Measurements from ENCODE around the gene ADAMTS2. TPM values are rescaled to one million over a fixed set of nuclear protein-coding genes. Genes with fewer than 3 reads are reported as not detected.
"Not testable (repeated sequence)": the region's sequence is repeated elsewhere in the genome, so short reads cannot be mapped to it uniquely, and the experiment has no call there.

ADAMTS2 gene
- total RNA-seq, 2 donors from 2014 or later = not detected

GRCh38 chr5:179222246-179223017, 122.8 kb downstream of the ADAMTS2 start:
- DNase-seq (ENCODE audit: low spot score in 2 of 2) (peak in 1 of 2 donors; percentile 26), ATAC-seq (no peak)
- Mint-ChIP-seq H3K9me3 (peaks cover 10 to 16% of the 10 kb centered on the region in 2 donors), H3K27ac (no peak overlapping the region), H3K36me3 (peaks cover 19 to 20% of the 10 kb centered on the region in 2 donors)

GRCh38 chr5:179221877-179222220, 123.4 kb downstream of the ADAMTS2 start:
- ATAC-seq (no peak), DNase-seq (ENCODE audit: low spot score in 2 of 2) (no peak)
- H3K36me3 Mint-ChIP-seq = peaks cover 19 to 20% of the 10 kb centered on the region in 2 donors
- H3K9me3 Mint-ChIP-seq = peaks cover 10 to 16% of the 10 kb centered on the region in 2 donors
- no peak overlapping the region for H3K27ac Mint-ChIP-seq

- peaks cover 10 to 16% of the 10 kb centered on the region in 2 donors for H3K9me3 Mint-ChIP-seq
- no peak for DNase-seq (ENCODE audit: low spot score in 2 of 2)
- H3K27ac Mint-ChIP-seq = no peak overlapping the region
- H3K36me3 Mint-ChIP-seq = peaks cover 19 to 20% of the 10 kb centered on the region in 2 donors
- no peak for ATAC-seq
Measured at GRCh38 chr5:179221196-179221876, 123.9 kb downstream of the ADAMTS2 start.

GRCh38 chr5:179220716-179221115, 124.5 kb downstream of the ADAMTS2 start:
- DNase-seq (ENCODE audit: low spot score in 2 of 2) = no peak
- Mint-ChIP-seq H3K36me3 (peaks cover 19 to 20% of the 10 kb centered on the region in 2 donors), H3K9me3 (peaks cover 10 to 16% of the 10 kb centered on the region in 2 donors), H3K27ac (no peak overlapping the region)
- ATAC-seq = no peak

GRCh38 chr5:179219661-179220620, 125.3 kb downstream of the ADAMTS2 start:
- Mint-ChIP-seq H3K27ac (no peak overlapping the region), H3K36me3 (peaks cover 18% of the 10 kb centered on the region in 2 donors), H3K9me3 (peaks cover 10 to 13% of the 10 kb centered on the region in 2 donors)
- no peak for ATAC-seq
- DNase-seq (ENCODE audit: low spot score in 2 of 2) = no peak

- Mint-ChIP-seq H3K36me3 (peaks cover 9 to 10% of the 10 kb centered on the region in 2 donors), H3K9me3 (peaks cover 10 to 11% of the 10 kb centered on the region in 2 donors), H3K27ac (no peak overlapping the region)
- no peak for DNase-seq (ENCODE audit: low spot score in 2 of 2)
- no peak for ATAC-seq
Measured at GRCh38 chr5:179218943-179219330, 126.3 kb downstream of the ADAMTS2 start.

- DNase-seq (ENCODE audit: low spot score in 2 of 2) = no peak
- peaks cover 4% of the 10 kb centered on the region in 2 donors for H3K36me3 Mint-ChIP-seq
- H3K9me3 Mint-ChIP-seq = peaks cover 4 to 5% of the 10 kb centered on the region in 2 donors
- no peak for ATAC-seq
- H3K27ac Mint-ChIP-seq = no peak overlapping the region
Measured at GRCh38 chr5:179217956-179218942, 127.0 kb downstream of the ADAMTS2 start.

- ATAC-seq = no peak
- DNase-seq (ENCODE audit: low spot score in 2 of 2) = no peak
- Mint-ChIP-seq H3K9me3 (no peaks in the 10 kb centered on the region), H3K27ac (no peak overlapping the region), H3K36me3 (no peaks in the 10 kb centered on the region)
Measured at GRCh38 chr5:179217356-179217755, 127.9 kb downstream of the ADAMTS2 start.

GRCh38 chr5:179216381-179216780, 128.9 kb downstream of the ADAMTS2 start:
- ATAC-seq; H3K9me3 Mint-ChIP-seq; DNase-seq (ENCODE audit: low spot score in 2 of 2); H3K27ac Mint-ChIP-seq; H3K36me3 Mint-ChIP-seq: not testable (repeated sequence)

GRCh38 chr5:179215576-179215975, 129.7 kb downstream of the ADAMTS2 start:
- Mint-ChIP-seq H3K9me3 (no peaks in the 10 kb centered on the region), H3K36me3 (no peaks in the 10 kb centered on the region), H3K27ac (no peak overlapping the region)
- ATAC-seq (no peak), DNase-seq (ENCODE audit: low spot score in 2 of 2) (no peak)

GRCh38 chr5:179214678-179215077, 130.6 kb downstream of the ADAMTS2 start:
- ATAC-seq (no peak), DNase-seq (ENCODE audit: low spot score in 2 of 2) (no peak)
- Mint-ChIP-seq H3K9me3 (no peaks in the 10 kb centered on the region), H3K27ac (no peak overlapping the region), H3K36me3 (no peaks in the 10 kb centered on the region)

GRCh38 chr5:179212870-179213269, 132.4 kb downstream of the ADAMTS2 start:
- no peak overlapping the region for H3K27ac Mint-ChIP-seq
- no peaks in the 10 kb centered on the region for H3K9me3 Mint-ChIP-seq
- no peak for DNase-seq (ENCODE audit: low spot score in 2 of 2)
- H3K36me3 Mint-ChIP-seq = no peaks in the 10 kb centered on the region
- no peak for ATAC-seq

- Mint-ChIP-seq H3K27ac (no peak overlapping the region), H3K9me3 (no peaks in the 10 kb centered on the region), H3K36me3 (no peaks in the 10 kb centered on the region)
- ATAC-seq (no peak), DNase-seq (ENCODE audit: low spot score in 2 of 2) (no peak)
Measured at GRCh38 chr5:179211631-179212030, 133.6 kb downstream of the ADAMTS2 start.

GRCh38 chr5:179211068-179211467, 134.2 kb downstream of the ADAMTS2 start:
- ATAC-seq (no peak), DNase-seq (ENCODE audit: low spot score in 2 of 2) (no peak)
- H3K36me3 Mint-ChIP-seq = no peaks in the 10 kb centered on the region
- H3K27ac Mint-ChIP-seq = no peak overlapping the region
- no peaks in the 10 kb centered on the region for H3K9me3 Mint-ChIP-seq

- H3K27ac Mint-ChIP-seq = no peak overlapping the region
- ATAC-seq = no peak
- no peaks in the 10 kb centered on the region for H3K9me3 Mint-ChIP-seq
- DNase-seq (ENCODE audit: low spot score in 2 of 2) = no peak
- H3K36me3 Mint-ChIP-seq = no peaks in the 10 kb centered on the region
Measured at GRCh38 chr5:179210478-179210877, 134.8 kb downstream of the ADAMTS2 start.

All from activated naive CD4-positive, alpha-beta T cell treated with anti-CD3 and anti-CD28 coated beads, Interleukin-2, amount 50 U/mL, for 72 hours (primary cell).